PC-9 (cell line): Measurements from ENCODE around the gene NEK8. TPM values are rescaled to one million over a fixed set of nuclear protein-coding genes. Genes with fewer than 3 reads are reported as not detected.

Experiments used
- BruUV-seq: library from RNA; stranded (reverse); fragments of 400-500 nt; replicated peaks from 2 replicates; lab custom pipeline; 2021; lab: Mats Ljungman, UMichigan
- CTCF ChIA-PET: fragments of 300-600 bp; sonication (Branson Sonifier 250); formaldehyde crosslinking; loops from one replicate; lab custom pipeline; 2022; ENCODE audit warnings: antibody characterized with exemption; lab: Charles Lee
- POLR2A ChIA-PET: fragments of 300-600 bp; sonication (Branson Sonifier 250); formaldehyde crosslinking; loops from one replicate; lab custom pipeline; 2022; ENCODE audit warnings: antibody characterized with exemption; ENCODE audit not compliant: unreplicated experiment; lab: Charles Lee
- DNase-seq, 2 experiments: peaks; one replicate each; pipeline versions ENCODE4 v3.0.0 to v3.0.0-alpha.2; 2015 to 2022; ENCODE audit warnings: mixed read lengths in 1 of 2
- H2AFZ ChIP-seq: fragments of 200-600 bp; sonication (generic); 2 replicates; pipeline ENCODE4 v1.8.1; 2017; ENCODE audit warnings: antibody characterized with exemption
- H3F3A ChIP-seq: fragments of 200-600 bp; sonication (generic); 2 replicates; pipeline ENCODE4 v1.8.1; 2017; ENCODE audit warnings: antibody characterized with exemption, mild to moderate bottlenecking, low read depth; ENCODE audit not compliant: insufficient read depth
- H3K27ac ChIP-seq: fragments of 200-600 bp; sonication (generic); 2 replicates; pipeline ENCODE4 v1.6.1; 2016; ENCODE audit warnings: mixed run types
- H3K27me3 ChIP-seq: fragments of 200-600 bp; sonication (generic); 2 replicates; pipeline ENCODE4 v1.6.1; 2016; ENCODE audit warnings: low read depth, mixed run types; ENCODE audit not compliant: insufficient read depth
- H3K36me3 ChIP-seq: fragments of 200-600 bp; sonication (generic); 2 replicates; pipeline ENCODE4 v1.6.1; 2016; ENCODE audit warnings: low read depth, mixed run types
- H3K4me1 ChIP-seq: fragments of 200-600 bp; sonication (generic); replicated peaks from 2 replicates; pipeline ENCODE4 v1.6.1; 2016; ENCODE audit warnings: mixed run types; ENCODE audit not compliant: insufficient read depth
- H3K4me2 ChIP-seq: fragments of 200-600 bp; sonication (generic); 2 replicates; pipeline ENCODE4 v1.6.1; 2017; ENCODE audit warnings: mixed run types
- H3K4me3 ChIP-seq: fragments of 200-600 bp; sonication (generic); 2 replicates; pipeline ENCODE4 v1.6.1; 2016; ENCODE audit warnings: mixed run types
- H3K79me2 ChIP-seq: fragments of 200-600 bp; sonication (generic); 2 replicates; pipeline ENCODE4 v1.6.1; 2017; ENCODE audit warnings: low read depth, mixed run types
- H3K9me2 ChIP-seq: fragments of 200-600 bp; sonication (generic); 2 replicates; pipeline ENCODE4 v1.8.1; 2017; ENCODE audit warnings: mild to moderate bottlenecking; ENCODE audit not compliant: insufficient read depth
- H3K9me3 ChIP-seq: fragments of 200-600 bp; sonication (generic); 2 replicates; pipeline ENCODE4 v1.8.1; 2016; ENCODE audit warnings: low read depth; ENCODE audit not compliant: insufficient read depth
- H4K20me1 ChIP-seq: fragments of 200-600 bp; sonication (generic); 2 replicates; pipeline ENCODE4 v1.8.1; 2017; ENCODE audit not compliant: insufficient read depth
- CTCF ChIP-seq: fragments of 200-600 bp; sonication (generic); conservative IDR thresholded peaks from 2 replicates; pipeline ENCODE4 v1.6.1; 2017; ENCODE audit warnings: mixed run types, antibody characterized with exemption, mild to moderate bottlenecking, moderate library complexity
- EZH2 ChIP-seq: fragments of 200-600 bp; sonication (generic); IDR thresholded peaks from 2 replicates; pipeline ENCODE4 v1.8.0; 2017; ENCODE audit warnings: antibody characterized with exemption, low read depth
- intact Hi-C: fragments of 100-400 bp; cut with micrococcal nuclease; formaldehyde crosslinking; loops from one replicate; pipeline ENCODE4 v1.10.0; 2022; ENCODE audit not compliant: unreplicated experiment
- total RNA-seq: library from RNA; stranded (reverse); gene quantifications from 2 replicates; pipeline ENCODE4 v1.2.3, GENCODE V29; 2021

NEK8 gene
- total RNA-seq, 1 experiment from 2014 or later, result 12.1 TPM

- BruUV-seq, result no TSS peak
- no peak overlapping the region for H3K4me3 ChIP-seq
- H3K9me3 ChIP-seq, result no peaks in the 10 kb centered on the region; the same call in 1 of the 2 replicates
- H3F3A ChIP-seq, result peaks cover 36% of the 10 kb centered on the region
- ChIA-PET POLR2A (no interaction called here), CTCF (no interaction called here)
- H2AFZ ChIP-seq, result no peak overlapping the region
- no peaks in the 10 kb centered on the region for H3K27me3 ChIP-seq
- no peaks in the 10 kb centered on the region; the same call in 1 of the 2 replicates for H4K20me1 ChIP-seq
- peaks cover 27% of the 10 kb centered on the region for H3K4me1 ChIP-seq
- no peak for TF ChIP-seq EZH2
- TF ChIP-seq CTCF, result no peak
- intact Hi-C loops, result no loop called here
- no peak overlapping the region for H3K27ac ChIP-seq
- peaks cover 5% of the 10 kb centered on the region for H3K36me3 ChIP-seq
- DNase-seq, result no peak
- H3K9me2 ChIP-seq, result no peaks in the 10 kb centered on the region
- H3K4me2 ChIP-seq, result no peak overlapping the region
- peaks cover 18% of the 10 kb centered on the region for H3K79me2 ChIP-seq
These were observed 12.1 kb downstream of the NEK8 start for GRCh38 chr17:28740406-28741357.

- H3K79me2 ChIP-seq, result peaks cover 26% of the 10 kb centered on the region
- intact Hi-C loops, result no loop called here
- H4K20me1 ChIP-seq, result no peaks in the 10 kb centered on the region; the same call in 1 of the 2 replicates
- no peaks in the 10 kb centered on the region; the same call in 1 of the 2 replicates for H3K9me3 ChIP-seq
- no peak overlapping the region for H2AFZ ChIP-seq
- BruUV-seq, result no TSS peak
- H3K4me1 ChIP-seq, result peaks cover 32% of the 10 kb centered on the region
- no peak for DNase-seq
- peak overlapping the region; percentile 90 for H3K4me2 ChIP-seq
- TF ChIP-seq CTCF (no peak), EZH2 (no peak)
- CTCF ChIA-PET, result interaction anchor here (2.2 kb wide), 1 partner anchor 14 kb away, joined by 28 read pairs; the partner anchor contains the start of genes NEK8 and TLCD1
- no peaks in the 10 kb centered on the region for H3K27me3 ChIP-seq
- H3F3A ChIP-seq, result peaks cover 45% of the 10 kb centered on the region
- peaks cover 5% of the 10 kb centered on the region for H3K36me3 ChIP-seq
- H3K9me2 ChIP-seq, result no peaks in the 10 kb centered on the region
- POLR2A ChIA-PET, result no interaction called here
- no peak overlapping the region for H3K4me3 ChIP-seq
- H3K27ac ChIP-seq, result peak overlapping the region; percentile 96
These were observed 13.1 kb downstream of the NEK8 start for GRCh38 chr17:28741358-28742349.
